Gastrocnemius medialis (tissue), 4 donors: ENCODE measurements around the gene TGFBRAP1.

Source experiments
- CTCF ChIP-seq, 5 experiments: fragments of 450-650 bp in 3 of 5; fragments of 200-600 bp in 2 of 5; sonication (generic) in 2 of 5; IDR thresholded peaks in 4 of 5; conservative IDR thresholded peaks in 1 of 5; 1 replicate in 4 of 5; 2 replicates in 1 of 5; pipeline ENCODE4 v1.5.1; 2016 to 2019; ENCODE audit warnings: antibody characterized with exemption in 5 of 5, mild to moderate bottlenecking in 3 of 5, moderate library complexity in 3 of 5
- POLR2A ChIP-seq, 2 donors: fragments of 450-650 bp; IDR thresholded peaks; one replicate each; pipeline ENCODE4 v1.6.1; 2017; ENCODE audit warnings: antibody characterized with exemption in 2 of 2, mild to moderate bottlenecking in 2 of 2, moderate library complexity in 2 of 2

GRCh38 chr2:105364436-105365139 lies 35.1 kb upstream of the TGFBRAP1 start:
- TF ChIP-seq CTCF (IDR thresholded peaks at IDR 0.05 in 4 of 5, conservative IDR thresholded peaks at IDR 0.05 in 1 of 5): no peak
- TF ChIP-seq POLR2A (IDR thresholded peaks at IDR 0.05): no peak
